NCI-H524 treated with DMSO at 0.1 percent for 48 hours (cell line): ENCODE results near the gene MAGI1.
"Not testable (repeated sequence)": the region's sequence is repeated elsewhere in the genome, so short reads cannot be mapped to it uniquely, and the experiment has no call there.

Source experiments
- DNase-seq: peaks from one replicate; lab custom pipeline; 2025; lab: John Stamatoyannopoulos, UW

The MAGI1 gene

GRCh38 chr3:65873869-65874268 is 164.8 kb downstream of the MAGI1 start:
- DNase-seq = no peak

- DNase-seq = no peak
Observed at GRCh38 chr3:65873028-65873427, 165.7 kb downstream of the MAGI1 start.

GRCh38 chr3:65871305-65872141 is 167.2 kb downstream of the MAGI1 start:
- peak; percentile 53 for DNase-seq

DNA sequence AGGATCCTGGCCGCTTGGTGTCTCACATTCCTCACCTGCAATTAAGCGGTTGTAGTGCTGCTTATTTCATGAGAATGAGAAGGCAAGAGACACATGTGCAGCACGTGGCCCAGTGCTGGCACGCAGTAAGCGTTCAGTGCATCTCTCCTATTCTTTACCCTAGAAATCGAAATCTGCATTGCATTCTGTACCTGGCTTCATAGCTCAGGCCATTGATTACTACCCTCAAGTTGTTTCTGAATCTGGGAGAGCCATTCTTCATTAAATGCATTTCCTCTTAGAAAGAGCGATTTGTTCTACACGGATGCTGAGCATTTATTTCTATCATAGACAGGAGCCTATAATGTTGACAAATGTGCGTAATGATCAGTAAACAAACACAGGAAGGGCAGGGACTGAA is 168.9 kb downstream of the MAGI1 start:
- DNase-seq = no peak

DNA sequence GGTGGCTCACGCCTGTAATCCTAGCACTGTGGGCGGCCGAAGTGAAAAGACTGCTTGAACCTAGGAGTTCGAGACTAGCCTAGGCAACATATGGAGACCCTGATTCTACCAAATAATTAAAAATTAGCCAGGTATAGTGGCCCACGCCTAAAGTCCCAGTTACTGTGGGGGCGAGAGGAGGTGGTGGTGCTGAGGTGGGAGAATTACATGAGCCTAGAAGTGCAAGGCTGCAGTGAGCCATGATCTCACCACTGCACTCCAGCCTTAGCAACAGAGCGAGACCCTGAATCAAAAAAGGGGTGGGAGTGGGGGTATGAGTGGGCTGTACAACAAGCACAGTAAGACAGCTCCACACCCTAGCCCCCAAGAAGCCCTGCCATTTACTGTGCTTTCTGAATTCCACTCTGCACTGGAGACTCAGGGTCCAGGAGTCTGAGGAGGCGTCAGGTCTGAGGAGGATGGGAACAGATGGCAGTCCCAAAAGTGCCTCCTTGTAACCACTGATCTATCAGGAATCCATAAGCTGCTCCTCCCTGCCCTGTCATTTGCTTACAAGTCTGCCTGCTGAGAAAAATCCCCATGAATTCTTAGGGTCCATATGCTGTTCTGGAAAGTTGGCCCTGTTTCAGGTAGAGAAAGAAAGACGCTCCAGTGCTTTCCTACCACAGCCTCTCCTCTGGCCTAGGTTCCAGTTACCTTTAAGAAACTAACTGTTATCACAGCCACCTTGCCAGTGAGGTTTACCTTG is 171.1 kb downstream of the MAGI1 start:
- DNase-seq = peak; percentile 58

DNA sequence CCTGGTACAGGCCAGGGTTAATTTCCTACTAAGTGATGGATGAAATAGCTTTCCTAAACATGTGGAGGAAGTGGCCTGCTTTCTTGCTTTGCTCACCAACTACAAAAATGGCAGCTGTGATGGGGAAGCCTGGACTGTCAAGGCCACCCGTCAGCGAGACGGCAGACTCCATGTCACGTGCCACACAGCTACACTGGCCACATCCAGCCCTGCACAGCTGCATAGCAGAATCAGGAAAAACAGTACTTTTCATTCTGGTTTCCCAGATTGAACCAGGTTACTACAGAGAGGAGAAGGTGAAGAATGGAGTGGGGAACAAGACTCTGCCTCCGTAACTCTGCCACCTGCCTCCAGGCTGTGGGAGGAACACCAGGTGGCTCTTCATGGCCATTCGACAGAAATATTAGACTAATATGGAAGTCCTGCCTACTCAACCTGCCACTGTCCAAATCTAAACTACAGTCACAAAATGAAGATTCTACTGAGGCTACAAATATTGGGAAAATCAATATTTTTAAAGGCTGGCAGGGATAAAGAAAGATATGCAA is 174.3 kb downstream of the MAGI1 start:
- no peak for DNase-seq

DNA sequence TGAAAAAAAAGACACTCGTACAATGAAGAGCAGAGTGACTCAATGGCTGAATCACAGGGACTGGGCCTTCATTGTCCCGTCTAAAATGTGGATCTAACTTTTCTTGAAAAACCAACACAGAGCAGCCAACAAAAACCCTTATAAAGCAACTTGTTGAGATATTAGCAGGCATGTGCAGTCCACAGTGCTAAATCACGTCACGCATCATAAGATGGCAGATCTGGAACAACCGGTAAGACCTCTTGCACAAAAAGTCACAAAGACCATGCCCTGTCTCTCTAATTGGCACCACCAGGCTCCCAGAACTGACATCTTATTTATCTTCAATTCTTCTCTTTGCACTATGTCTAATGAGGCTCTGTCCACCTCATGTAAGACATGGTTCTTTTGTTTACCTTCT is 177.0 kb downstream of the MAGI1 start:
- no peak for DNase-seq

DNA sequence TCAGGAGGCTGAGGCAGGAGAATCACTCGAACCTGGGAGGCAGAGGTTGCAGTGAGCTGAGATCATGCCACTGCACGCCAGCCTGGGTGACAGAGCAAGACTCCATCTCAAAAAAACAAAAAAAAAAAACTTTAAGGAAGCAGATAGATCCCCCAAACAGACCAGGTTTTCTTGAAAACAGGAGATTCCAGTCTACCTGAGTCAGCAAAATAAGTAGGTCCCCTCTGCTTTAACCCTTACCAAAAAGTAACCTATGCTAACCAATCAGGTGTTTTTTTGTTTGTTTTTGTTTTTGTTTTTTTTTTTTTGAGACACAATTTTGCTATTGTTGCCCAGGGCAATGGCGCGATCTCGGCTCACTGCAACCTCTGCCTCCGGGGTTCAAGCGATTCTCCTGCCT is 179.1 kb downstream of the MAGI1 start:
- not testable (repeated sequence) for DNase-seq

GRCh38 chr3:65858749-65859148 is 180.0 kb downstream of the MAGI1 start:
- DNase-seq = no peak

DNA sequence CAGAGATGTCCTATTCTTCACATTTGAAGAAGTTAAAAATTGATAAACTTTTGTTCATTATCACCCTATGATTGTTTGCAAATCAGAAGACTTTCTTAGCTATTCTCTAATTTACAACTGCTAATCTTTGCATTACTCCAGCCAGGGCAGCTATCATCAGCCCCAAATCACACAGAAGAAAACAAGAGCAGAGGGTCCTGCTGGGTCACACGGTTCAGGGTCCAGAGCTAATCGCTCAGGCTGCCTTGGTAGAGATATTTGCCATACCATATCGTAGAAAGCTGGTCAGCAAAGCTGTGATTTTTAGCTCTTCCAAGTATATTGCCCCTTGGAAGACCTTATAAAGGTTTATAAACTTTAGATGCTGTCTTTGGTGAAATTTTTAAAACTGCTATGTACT is 181.4 kb downstream of the MAGI1 start:
- DNase-seq = no peak

- no peak for DNase-seq
Observed at GRCh38 chr3:65856907-65857306, 181.8 kb downstream of the MAGI1 start.

DNA sequence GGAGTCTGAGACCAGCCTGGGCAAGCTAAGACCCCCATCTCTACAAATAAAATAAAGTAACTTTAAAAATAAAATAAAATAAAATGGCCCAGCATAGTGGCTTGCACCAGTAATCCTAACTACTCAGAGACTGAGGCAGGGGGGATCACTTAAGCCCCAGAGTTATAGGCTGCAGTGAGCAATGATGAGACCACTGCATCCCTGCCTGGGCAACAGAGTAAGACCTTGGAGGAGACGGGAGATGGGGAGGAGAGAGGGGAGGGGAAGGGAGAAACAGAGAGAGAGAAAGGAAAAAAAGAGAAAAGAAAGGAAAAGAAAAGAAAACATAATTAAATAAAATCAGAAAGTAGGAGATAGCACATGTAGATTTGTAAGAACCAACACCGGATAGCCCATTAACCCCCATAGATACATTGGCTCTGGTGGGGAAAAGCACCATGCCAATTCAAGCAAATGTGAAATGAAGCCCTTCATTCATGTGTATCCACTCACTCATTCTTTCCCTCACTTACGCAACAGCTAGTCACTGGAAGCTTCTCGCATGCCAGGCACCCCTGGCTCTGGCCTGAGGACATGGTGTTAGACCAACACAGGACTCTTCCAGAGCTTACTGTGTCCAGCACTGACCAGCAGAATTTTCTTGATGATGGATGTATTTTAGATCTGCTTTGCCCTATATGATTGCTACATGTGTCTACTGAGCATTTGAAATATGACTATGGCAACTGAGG is 183.2 kb downstream of the MAGI1 start:
- DNase-seq = no peak

DNA sequence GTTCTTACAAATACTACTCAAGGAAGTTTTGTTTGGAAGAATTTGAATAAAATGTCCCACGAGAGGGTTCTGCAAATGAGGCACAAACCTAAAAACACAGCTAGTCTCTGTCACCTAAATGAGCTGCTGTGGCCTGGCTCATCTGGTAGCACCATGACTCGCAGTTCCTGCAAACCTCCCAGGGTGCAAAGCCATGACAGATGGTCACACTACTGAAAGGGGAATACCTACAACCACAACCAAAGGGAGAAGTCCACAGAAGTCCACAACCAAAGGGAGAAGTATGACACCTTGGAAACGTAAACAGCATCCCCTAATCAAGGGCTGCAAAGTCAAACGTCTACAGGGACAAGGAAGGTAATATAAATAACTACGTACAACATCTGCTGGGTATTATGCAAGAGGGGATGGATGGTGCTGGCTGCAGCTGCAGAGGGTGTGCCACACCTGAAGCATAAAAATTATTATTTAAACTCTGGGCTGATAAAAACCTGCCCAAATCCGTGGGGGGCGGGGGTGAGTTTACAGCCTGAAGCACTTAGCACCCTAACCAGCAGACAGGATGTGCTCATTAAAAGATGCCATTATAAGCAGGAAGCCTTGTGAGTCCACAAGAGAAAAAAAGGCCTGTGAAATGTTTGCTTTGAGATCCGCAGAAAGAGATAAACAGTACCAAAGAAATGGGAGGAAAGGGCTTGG is 184.0 kb downstream of the MAGI1 start:
- DNase-seq = no peak

DNA sequence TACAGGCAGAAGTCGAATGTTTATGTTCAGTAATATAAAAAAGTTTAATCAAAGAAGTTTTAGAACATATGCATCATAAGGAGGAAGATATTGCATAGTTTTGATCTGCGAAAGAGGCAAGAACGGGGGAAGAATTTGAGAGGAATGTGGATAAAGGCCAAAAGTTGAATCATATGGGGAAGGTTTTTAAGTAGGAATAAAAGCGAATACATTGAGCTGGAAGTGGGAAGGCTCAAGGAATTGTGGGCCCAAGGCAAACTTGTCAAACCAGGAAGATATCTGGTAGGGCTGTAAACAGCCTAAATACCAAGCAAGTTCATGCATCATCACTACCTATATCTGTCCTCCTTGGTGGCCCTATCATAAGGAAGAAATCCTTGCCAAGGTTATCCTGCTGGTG is 186.9 kb downstream of the MAGI1 start:
- DNase-seq = no peak

DNA sequence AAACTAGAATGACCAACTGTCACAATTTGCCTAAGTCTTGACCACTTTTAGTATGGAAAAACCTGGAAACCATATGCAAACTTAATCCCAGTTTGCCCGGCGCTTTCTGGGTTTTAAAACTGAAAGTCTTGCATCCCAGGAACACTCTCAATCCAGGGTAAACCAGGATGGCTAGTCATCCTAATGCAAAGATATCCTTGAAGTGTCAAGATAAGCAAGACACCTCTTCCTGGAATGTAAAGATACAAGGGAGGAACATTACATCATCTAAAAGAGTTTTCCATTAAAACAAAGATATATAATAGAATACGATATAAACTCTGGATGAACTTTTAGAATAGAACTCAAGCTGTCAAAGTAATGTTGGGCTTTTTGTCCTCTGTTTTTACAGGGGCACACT is 188.5 kb downstream of the MAGI1 start:
- DNase-seq = no peak

- no peak for DNase-seq
Observed at GRCh38 chr3:65848024-65848423, 190.7 kb downstream of the MAGI1 start.

- no peak for DNase-seq
Observed at GRCh38 chr3:65846936-65847335, 191.8 kb downstream of the MAGI1 start.

- no peak for DNase-seq
Observed at GRCh38 chr3:65844370-65844769, 194.3 kb downstream of the MAGI1 start.

- DNase-seq = no peak
Observed at GRCh38 chr3:65843732-65844131, 195.0 kb downstream of the MAGI1 start.

GRCh38 chr3:65837604-65838003 is 201.1 kb downstream of the MAGI1 start:
- DNase-seq = no peak

DNA sequence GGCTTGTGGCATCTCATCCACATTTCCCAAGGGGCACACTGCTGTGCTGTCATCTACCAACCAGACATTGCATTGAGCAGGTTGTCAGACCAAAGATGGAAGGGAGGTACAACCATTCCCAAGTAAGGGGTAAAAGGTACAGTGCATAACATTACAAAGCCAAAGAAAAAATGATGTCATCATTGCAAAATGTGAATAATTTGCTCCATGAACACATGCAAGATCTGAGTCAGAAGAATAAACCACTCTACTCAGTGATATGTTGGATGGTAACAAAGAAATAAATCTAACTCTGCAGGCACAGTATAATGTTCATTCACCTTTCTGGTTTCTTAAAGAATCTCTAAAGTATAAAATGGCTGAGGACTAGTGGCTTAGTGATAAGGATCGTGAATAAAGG is 202.7 kb downstream of the MAGI1 start:
- DNase-seq = no peak
